Stomach (tissue), 9 donors: Measurements from ENCODE around the gene MATCAP1. TPM values are rescaled to one million over a fixed set of nuclear protein-coding genes. Genes with fewer than 3 reads are reported as not detected.

Experiments
- DNase-seq, 2 donors: peaks; one replicate each; pipeline versions ENCODE4 v3.0.0 to v3.0.0-alpha.2; 2013 to 2019
- H3K27ac ChIP-seq, 5 donors: fragments of 200-600 bp in 4 of 5; sonication (generic) in 4 of 5; one replicate each; pipeline ENCODE4 v1.5.1; 2013 to 2019; ENCODE audit warnings: mild to moderate bottlenecking in 1 of 5, moderate library complexity in 1 of 5
- H3K27me3 ChIP-seq, 3 donors: fragments of 200-600 bp; sonication (generic); one replicate each; pipeline ENCODE4 v1.5.1; 2017 to 2019; ENCODE audit warnings: mixed run types in 1 of 3
- H3K36me3 ChIP-seq, 4 donors: fragments of 200-600 bp; sonication (generic); 1 replicate in 3 of 4; 2 replicates in 1 of 4; pipeline ENCODE4 v1.5.1; 2016 to 2019
- H3K4me1 ChIP-seq, 4 donors: fragments of 200-600 bp; sonication (generic); one replicate each; pipeline ENCODE4 v1.5.1; 2016 to 2019
- H3K4me3 ChIP-seq, 4 donors: fragments of 200-600 bp; sonication (generic) in 3 of 4; one replicate each; pipeline ENCODE4 v1.5.1; 2016 to 2019; ENCODE audit warnings: mild to moderate bottlenecking in 1 of 4
- H3K9me3 ChIP-seq, 4 donors: fragments of 200-600 bp; sonication (generic); one replicate each; pipeline ENCODE4 v1.5.1; 2016 to 2019
- CTCF ChIP-seq, 7 experiments: fragments of 450-650 bp in 4 of 7; fragments of 200-600 bp in 3 of 7; sonication (generic) in 3 of 7; IDR thresholded peaks; one replicate each; pipeline ENCODE4 v1.5.1; 2016 to 2019; ENCODE audit warnings: antibody characterized with exemption in 7 of 7, control low read depth in 2 of 7, mild to moderate bottlenecking in 1 of 7
- EP300 ChIP-seq: sonication (generic); formaldehyde crosslinking; IDR thresholded peaks from one replicate; pipeline ENCODE4 v1.6.1; 2017; ENCODE audit warnings: antibody characterized with exemption
- POLR2A ChIP-seq, 4 donors: fragments of 450-650 bp; IDR thresholded peaks; one replicate each; pipeline ENCODE4 v1.6.1; 2016; ENCODE audit warnings: antibody characterized with exemption in 4 of 4, control low read depth in 2 of 4, mild to moderate bottlenecking in 1 of 4, moderate library complexity in 1 of 4
- POLR2AphosphoS5 ChIP-seq, 3 donors: sonication (generic); formaldehyde crosslinking; IDR thresholded peaks; one replicate each; pipeline ENCODE4 v1.6.1; 2016; ENCODE audit warnings: antibody characterized with exemption in 3 of 3
- WGBS, 5 donors: extraction: QIAGEN DNeasy Blood & Tissue Kit in 3 of 5; methylation state at CpG; one replicate each; pipeline versions ENCODE4 v1.1.5 to v1.1.7; 2013 to 2018; 5-methylcytosine and 5-hydroxymethylcytosine counted together
- intact Hi-C: fragments of 100-400 bp; cut with DNase I; formaldehyde crosslinking; loops from one replicate; pipeline ENCODE4 v1.15.1; 2023; ENCODE audit warnings: low total_unique reads
- polyA plus RNA-seq, 3 donors: library from polyadenylated mRNA; stranded (reverse); fragments of 200-250 nt; gene quantifications; one replicate each; pipeline ENCODE4 v1.2.3, GENCODE V29; 2013
- total RNA-seq, 5 donors: library from RNA; depleted of rRNA; stranded (reverse); fragments of >200 nt; gene quantifications; one replicate each; pipeline versions ENCODE4 v1.1.0 to v1.2.3, GENCODE V29; 2014 to 2016
- donor health status: healthy with polysubstance abuse.
- donor health status: Bipolar disorder and iron deficiency.
- donor health status: healthy.

Gene MATCAP1
- total and polyA plus RNA-seq, 8 donors, result 8.5 to 156 (median 18.8) TPM

- no peaks in the 10 kb centered on the region for H3K36me3 ChIP-seq
- WGBS, 5 donors, result 2 to 4% (median 3%) methylated on average over 11 to 34 of the region's 34 CpGs
- intact Hi-C loops, result no loop called here
- peaks cover 0 to 70% (median 25%) of the 10 kb centered on the region in 3 donors for H3K27me3 ChIP-seq
- no peaks in the 10 kb centered on the region for H3K9me3 ChIP-seq
- peak overlapping the region in 4 of 5 donors; percentile 42 to 80 (median 74) for H3K27ac ChIP-seq
- TF ChIP-seq POLR2AphosphoS5 (IDR thresholded peaks at IDR 0.05) (no peak), POLR2A (IDR thresholded peaks at IDR 0.05) (no peak)
- peak overlapping the region; percentile 30 to 49 (median 36) for H3K4me3 ChIP-seq
- peak in 1 of 2 donors; percentile 54 for DNase-seq
- peaks cover 44 to 74% (median 66%) of the 10 kb centered on the region in 4 donors for H3K4me1 ChIP-seq
These were observed 19.7 kb downstream of the MATCAP1 start for GRCh38 chr16:67163999-67164558.

GRCh38 chr16:67163164-67163998 lies 20.4 kb downstream of the MATCAP1 start:
- Histone ChIP-seq H3K27ac (peak overlapping the region in 4 of 5 donors; percentile 42 to 80 (median 74)), H3K9me3 (no peaks in the 10 kb centered on the region), H3K36me3 (no peaks in the 10 kb centered on the region), H3K27me3 (peaks cover 0 to 66% (median 25%) of the 10 kb centered on the region in 3 donors), H3K4me1 (peaks cover 51 to 76% (median 68%) of the 10 kb centered on the region in 4 donors), H3K4me3 (peak overlapping the region; percentile 30 to 49 (median 36))
- intact Hi-C loops, result no loop called here
- 4 to 27% (median 11%) methylated on average over 22 to 99 of the region's 99 CpGs for WGBS, 5 donors
- peak in 1 of 2 donors; percentile 80 for DNase-seq
- TF ChIP-seq POLR2A (IDR thresholded peaks at IDR 0.05) (no peak), POLR2AphosphoS5 (IDR thresholded peaks at IDR 0.05) (peak in 1 of 3 donors; percentile 52), CTCF (IDR thresholded peaks at IDR 0.05) (no peak), EP300 (no peak)

- WGBS, 5 donors, result 41 to 61% (median 54%) methylated on average over 21 to 44 of the region's 44 CpGs
- DNase-seq, result peak in 1 of 2 donors; percentile 16
- Histone ChIP-seq H3K36me3 (no peaks in the 10 kb centered on the region), H3K27ac (peak overlapping the region in 3 of 5 donors; percentile 73 to 80 (median 76)), H3K4me3 (peak overlapping the region; percentile 30 to 49 (median 36)), H3K9me3 (no peaks in the 10 kb centered on the region), H3K27me3 (peaks cover 0 to 64% (median 25%) of the 10 kb centered on the region in 3 donors), H3K4me1 (peaks cover 57 to 84% (median 75%) of the 10 kb centered on the region in 4 donors)
- TF ChIP-seq CTCF (IDR thresholded peaks at IDR 0.05) (no peak), EP300 (no peak), POLR2AphosphoS5 (IDR thresholded peaks at IDR 0.05) (no peak), POLR2A (IDR thresholded peaks at IDR 0.05) (no peak)
- intact Hi-C loops, result no loop called here
These were observed 21.1 kb downstream of the MATCAP1 start for GRCh38 chr16:67162506-67163163.

GRCh38 chr16:67161595-67162058 lies 22.1 kb downstream of the MATCAP1 start:
- H3K36me3 ChIP-seq, result no peaks in the 10 kb centered on the region
- peak overlapping the region in 3 of 5 donors; percentile 11 to 92 (median 17) for H3K27ac ChIP-seq
- peak in 1 of 2 donors; percentile 21 for DNase-seq
- intact Hi-C loops, result no loop called here
- peaks cover 0 to 54% (median 25%) of the 10 kb centered on the region in 3 donors for H3K27me3 ChIP-seq
- 47 to 58% (median 54%) methylated on average over 25 of the region's 25 CpGs for WGBS, 5 donors
- peaks cover 57 to 89% (median 79%) of the 10 kb centered on the region in 4 donors for H3K4me1 ChIP-seq
- H3K4me3 ChIP-seq, result peak overlapping the region in 3 of 4 donors; percentile 74 to 89 (median 76)
- no peaks in the 10 kb centered on the region for H3K9me3 ChIP-seq
- TF ChIP-seq POLR2A (IDR thresholded peaks at IDR 0.05) (no peak), CTCF (IDR thresholded peaks at IDR 0.05) (no peak), EP300 (no peak), POLR2AphosphoS5 (IDR thresholded peaks at IDR 0.05) (no peak)
